ENCODE measurements around the gene C17orf78.

GRCh38 chr17:37360632-37361031, 15.2 kb upstream of the C17orf78 start:
- TF ChIP-seq CTCF (optimal IDR thresholded peaks at IDR 0.05 in 1 of 3, IDR thresholded peaks at IDR 0.05 in 1 of 3, conservative IDR thresholded peaks at IDR 0.05 in 1 of 3; ENCODE audit: extremely low read depth in 1 of 3, insufficient read depth in 2 of 3, low read length in 3 of 3) (no peak), EZH2 (IDR thresholded peaks at IDR 0.05; ENCODE audit: low read length) (no peak)
